ENCODE measurements around the gene CIAO1.
A peak's percentile ranks its signal among the peaks of the same experiment; 100 is the strongest.

Gene CIAO1

GRCh38 chr2:96315400-96316071 lies 49.5 kb downstream of the CIAO1 start:
- no peak for TF ChIP-seq CTCF (IDR thresholded peaks at IDR 0.05; ENCODE audit: low read depth, low read length)
- Histone ChIP-seq H3K36me3 (no peaks in the 10 kb centered on the region), H3K4me1 (no peaks in the 10 kb centered on the region; the same call in 1 of the 2 replicates), H3K4me3 (ENCODE audit: low read depth, low read length) (no peak overlapping the region), H3K9me3 (no peaks in the 10 kb centered on the region), H3K27me3 (no peaks in the 10 kb centered on the region)
- no peak for DNase-seq

GRCh38 chr2:96316999-96317398 lies 51.0 kb downstream of the CIAO1 start:
- no peaks in the 10 kb centered on the region for H3K36me3 ChIP-seq
- no peak for TF ChIP-seq CTCF (IDR thresholded peaks at IDR 0.05; ENCODE audit: low read depth, low read length)
- no peak overlapping the region for H3K4me3 ChIP-seq (ENCODE audit: low read depth, low read length)
- DNase-seq, result no peak
- no peaks in the 10 kb centered on the region for H3K27me3 ChIP-seq
- H3K9me3 ChIP-seq, result no peaks in the 10 kb centered on the region
- no peaks in the 10 kb centered on the region; the same call in 1 of the 2 replicates for H3K4me1 ChIP-seq

GRCh38 chr2:96317584-96317997 lies 51.6 kb downstream of the CIAO1 start:
- Histone ChIP-seq H3K9me3 (no peaks in the 10 kb centered on the region), H3K27me3 (no peaks in the 10 kb centered on the region), H3K4me1 (no peaks in the 10 kb centered on the region; the same call in 1 of the 2 replicates), H3K4me3 (ENCODE audit: low read depth, low read length) (no peak overlapping the region), H3K36me3 (no peaks in the 10 kb centered on the region)
- no peak for TF ChIP-seq CTCF (IDR thresholded peaks at IDR 0.05; ENCODE audit: low read depth, low read length)
- DNase-seq, result no peak

- no peaks in the 10 kb centered on the region for H3K27me3 ChIP-seq
- H3K9me3 ChIP-seq, result no peaks in the 10 kb centered on the region
- H3K4me3 ChIP-seq (ENCODE audit: low read depth, low read length), result no peak overlapping the region
- no peaks in the 10 kb centered on the region for H3K36me3 ChIP-seq
- TF ChIP-seq CTCF (IDR thresholded peaks at IDR 0.05; ENCODE audit: low read depth, low read length), result no peak
- no peak for DNase-seq
- no peaks in the 10 kb centered on the region; the same call in 1 of the 2 replicates for H3K4me1 ChIP-seq
Measured at GRCh38 chr2:96318723-96319122, 52.7 kb downstream of the CIAO1 start.

- Histone ChIP-seq H3K27me3 (no peaks in the 10 kb centered on the region), H3K36me3 (no peaks in the 10 kb centered on the region), H3K4me3 (ENCODE audit: low read depth, low read length) (no peak overlapping the region), H3K9me3 (no peaks in the 10 kb centered on the region), H3K4me1 (no peaks in the 10 kb centered on the region; the same call in 1 of the 2 replicates)
- TF ChIP-seq CTCF (IDR thresholded peaks at IDR 0.05; ENCODE audit: low read depth, low read length), result no peak
- DNase-seq, result no peak
Measured at GRCh38 chr2:96319396-96319795, 53.4 kb downstream of the CIAO1 start.

GRCh38 chr2:96320326-96320725 lies 54.3 kb downstream of the CIAO1 start:
- peak overlapping the region; percentile 72 for H3K4me3 ChIP-seq (ENCODE audit: low read depth, low read length)
- TF ChIP-seq CTCF (IDR thresholded peaks at IDR 0.05; ENCODE audit: low read depth, low read length), result no peak
- H3K4me1 ChIP-seq, result no peaks in the 10 kb centered on the region; the same call in 1 of the 2 replicates

More at GRCh38 chr2:96320326-96320725, 54.3 kb downstream of the CIAO1 start:
- Histone ChIP-seq H3K36me3 (no peaks in the 10 kb centered on the region), H3K9me3 (no peaks in the 10 kb centered on the region), H3K27me3 (no peaks in the 10 kb centered on the region)
- DNase-seq, result no peak

All from BE2C (cell line).